ENCODE data around the gene CCNG1. TPM values are rescaled to one million over a fixed set of nuclear protein-coding genes. Genes with fewer than 3 reads are reported as not detected.

The CCNG1 gene
- polyA plus RNA-seq, 3 donors = 225 to 231 (median 229) TPM

GRCh38 chr5:163478982-163479271 lies 41.5 kb downstream of the CCNG1 start:
- DNase-seq (ENCODE audit: low read depth in 3 of 3, low spot score in 2 of 3) = no peak

GRCh38 chr5:163489055-163489744 lies 51.8 kb downstream of the CCNG1 start:
- DNase-seq (ENCODE audit: low read depth in 3 of 3, low spot score in 2 of 3) = no peak

DNA sequence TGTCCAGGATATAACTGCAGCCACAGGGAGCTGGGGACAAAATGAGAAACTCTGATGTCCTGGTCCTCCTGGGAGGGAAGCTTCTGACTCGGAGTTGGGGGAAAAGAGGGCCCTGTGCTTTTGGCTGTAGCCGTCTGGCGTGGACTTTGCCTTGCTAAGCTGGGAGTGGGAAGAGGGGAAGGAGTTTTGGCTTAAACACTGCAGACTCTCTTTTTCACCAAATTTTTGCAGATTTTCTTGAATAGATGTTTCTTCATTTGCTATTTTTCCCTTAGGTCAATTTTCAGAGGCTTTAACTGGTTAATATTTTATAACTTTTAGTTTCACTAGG lies 52.3 kb downstream of the CCNG1 start:
- DNase-seq (ENCODE audit: low read depth in 3 of 3, low spot score in 2 of 3) = no peak

Other genes starting within 250 kb of the CCNG1 start
- gene NUDCD2, start 22.5 kb downstream of the CCNG1 start, polyA plus RNA-seq (ENCODE audit: insufficient read length in 3 of 3) = 10 to 100 TPM; 54.9 to 60.3 (median 56.5) TPM
- 10 to 100 TPM; 21.5 to 24.7 (median 24.6) TPM for gene HMMR, start 23.0 kb downstream of the CCNG1 start, polyA plus RNA-seq (ENCODE audit: insufficient read length in 3 of 3)
- 100 to 1,000 TPM; 117 to 124 (median 120) TPM for gene MAT2B, start 68.0 kb downstream of the CCNG1 start, polyA plus RNA-seq (ENCODE audit: insufficient read length in 3 of 3)

Measured in right renal cortex interstitium (tissue), 3 donors.